MM.1S (cell line): ENCODE measurements around the gene UBE2J2.

Experiments used
- CTCF ChIP-seq: fragments of 300-600 bp; sonication (generic); IDR thresholded peaks from 2 replicates; pipeline ENCODE4 v1.5.1; 2016; ENCODE audit warnings: antibody characterized with exemption, low read length, mixed read lengths
- EZH2 ChIP-seq: fragments of 300-600 bp; sonication (generic); optimal IDR thresholded peaks from 2 replicates; pipeline ENCODE3; 2017; ENCODE audit warnings: low read depth, mild to moderate bottlenecking, antibody characterized with exemption, low read length, mixed read lengths
- EZH2phosphoT487 ChIP-seq: fragments of 300-600 bp; sonication (generic); IDR thresholded peaks from 2 replicates; pipeline ENCODE4 v1.6.1; 2018; ENCODE audit warnings: antibody characterized with exemption, low read length

DNA sequence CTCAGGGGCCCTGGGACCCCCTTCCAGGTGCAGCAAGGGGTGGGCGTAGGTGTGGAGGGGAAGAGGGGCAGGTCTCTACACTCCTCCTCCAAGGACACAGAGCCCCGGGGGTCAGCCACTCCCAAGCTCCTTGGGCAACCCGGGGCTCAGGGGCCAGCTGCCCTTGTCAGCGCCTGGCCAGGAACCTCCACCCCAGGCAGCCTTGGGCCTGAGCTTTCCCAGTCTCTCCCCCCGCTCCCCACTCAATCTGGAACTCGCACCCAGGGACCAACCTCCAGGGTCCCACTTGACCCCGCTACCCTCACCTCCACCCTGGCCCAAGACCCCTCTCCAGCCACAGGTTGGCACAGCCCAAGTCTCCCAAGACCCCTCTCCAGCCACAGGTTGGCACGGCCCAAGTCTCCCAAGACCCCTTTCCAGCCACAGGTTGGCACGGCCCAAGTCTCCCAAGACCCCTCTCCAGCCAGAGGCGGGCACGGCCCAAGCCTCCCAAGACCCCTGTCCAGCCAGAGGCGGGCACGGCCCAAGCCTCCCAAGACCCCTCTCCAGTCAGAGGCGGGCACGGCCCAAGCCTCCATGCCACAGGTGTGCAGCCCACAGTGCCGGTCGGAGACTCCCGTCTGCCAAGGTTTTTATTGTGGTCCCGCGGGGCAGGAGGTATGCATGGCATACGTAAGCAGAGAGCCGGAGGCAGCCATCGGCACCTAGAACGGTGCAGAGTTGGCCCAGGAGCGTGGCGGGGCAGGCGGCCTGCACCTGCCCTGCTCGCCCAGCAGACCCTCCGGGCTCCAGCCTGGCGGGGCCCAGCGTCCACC is 62.7 kb downstream of the UBE2J2 start:
- TF ChIP-seq CTCF (no peak), EZH2 (no peak), EZH2phosphoT487 (no peak)
